ENCODE results near the gene UBE2E2. TPM values are rescaled to one million over a fixed set of nuclear protein-coding genes. Genes with fewer than 3 reads are reported as not detected.

UBE2E2 gene
- total RNA-seq, 1 donor from 2014 or later, result 50.8 TPM

DNA sequence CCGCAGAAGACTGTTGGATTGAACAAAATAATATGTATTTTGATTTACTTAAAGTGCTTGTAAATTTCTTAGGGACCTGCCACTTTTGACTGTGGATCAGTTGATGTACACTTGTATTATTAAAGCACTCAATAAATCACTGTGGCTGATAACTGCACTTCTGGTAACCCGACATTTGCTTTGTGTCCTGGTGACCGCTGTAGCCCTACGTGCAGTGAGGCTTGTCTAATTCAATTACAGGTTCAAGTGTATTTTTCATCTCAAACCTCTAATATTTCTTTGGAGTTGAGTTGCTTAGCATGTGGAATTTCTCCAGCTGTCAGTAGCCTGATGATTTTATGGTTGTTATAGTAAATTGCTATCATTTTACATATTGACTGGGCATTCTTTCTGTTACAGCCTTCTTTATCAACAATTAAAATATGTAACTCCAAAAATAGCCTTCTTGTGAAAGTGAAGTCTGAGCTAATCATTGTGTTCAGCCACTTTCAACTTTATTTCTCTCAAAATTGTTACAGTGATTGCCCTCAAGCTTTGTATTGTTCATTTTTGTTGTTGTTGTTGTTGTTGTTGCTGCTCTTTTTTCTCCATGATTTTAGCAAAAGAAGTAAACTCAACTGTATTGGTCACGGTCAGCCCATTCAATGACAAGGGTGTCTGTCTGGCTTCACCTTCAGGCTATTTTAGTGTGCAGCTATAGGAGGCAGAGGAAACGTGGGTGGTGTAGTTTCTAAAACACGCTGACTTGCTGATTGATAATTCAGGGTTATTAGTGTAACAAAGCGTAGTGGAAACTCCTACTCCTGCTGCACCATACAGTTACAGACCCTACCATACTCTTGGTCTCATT is 387.5 kb downstream of the UBE2E2 start:
- no peaks in the 10 kb centered on the region for H3K36me3 ChIP-seq
- TF ChIP-seq, protein P1, sequence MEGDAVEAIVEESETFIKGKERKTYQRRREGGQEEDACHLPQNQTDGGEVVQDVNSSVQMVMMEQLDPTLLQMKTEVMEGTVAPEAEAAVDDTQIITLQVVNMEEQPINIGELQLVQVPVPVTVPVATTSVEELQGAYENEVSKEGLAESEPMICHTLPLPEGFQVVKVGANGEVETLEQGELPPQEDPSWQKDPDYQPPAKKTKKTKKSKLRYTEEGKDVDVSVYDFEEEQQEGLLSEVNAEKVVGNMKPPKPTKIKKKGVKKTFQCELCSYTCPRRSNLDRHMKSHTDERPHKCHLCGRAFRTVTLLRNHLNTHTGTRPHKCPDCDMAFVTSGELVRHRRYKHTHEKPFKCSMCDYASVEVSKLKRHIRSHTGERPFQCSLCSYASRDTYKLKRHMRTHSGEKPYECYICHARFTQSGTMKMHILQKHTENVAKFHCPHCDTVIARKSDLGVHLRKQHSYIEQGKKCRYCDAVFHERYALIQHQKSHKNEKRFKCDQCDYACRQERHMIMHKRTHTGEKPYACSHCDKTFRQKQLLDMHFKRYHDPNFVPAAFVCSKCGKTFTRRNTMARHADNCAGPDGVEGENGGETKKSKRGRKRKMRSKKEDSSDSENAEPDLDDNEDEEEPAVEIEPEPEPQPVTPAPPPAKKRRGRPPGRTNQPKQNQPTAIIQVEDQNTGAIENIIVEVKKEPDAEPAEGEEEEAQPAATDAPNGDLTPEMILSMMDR (IDR thresholded peaks at IDR 0.05), result no peak
- H3K4me3 ChIP-seq, result no peak overlapping the region
- no peaks in the 10 kb centered on the region for H3K4me1 ChIP-seq
- intact Hi-C loops (cut with DNase I), result no loop called here
- ATAC-seq (no peak), DNase-seq (no peak)
- H3K27me3 ChIP-seq (ENCODE audit: low read depth), result no peaks in the 10 kb centered on the region
- no peaks in the 10 kb centered on the region for H3K9me3 ChIP-seq
- H3K27ac ChIP-seq, result no peak overlapping the region

DNA sequence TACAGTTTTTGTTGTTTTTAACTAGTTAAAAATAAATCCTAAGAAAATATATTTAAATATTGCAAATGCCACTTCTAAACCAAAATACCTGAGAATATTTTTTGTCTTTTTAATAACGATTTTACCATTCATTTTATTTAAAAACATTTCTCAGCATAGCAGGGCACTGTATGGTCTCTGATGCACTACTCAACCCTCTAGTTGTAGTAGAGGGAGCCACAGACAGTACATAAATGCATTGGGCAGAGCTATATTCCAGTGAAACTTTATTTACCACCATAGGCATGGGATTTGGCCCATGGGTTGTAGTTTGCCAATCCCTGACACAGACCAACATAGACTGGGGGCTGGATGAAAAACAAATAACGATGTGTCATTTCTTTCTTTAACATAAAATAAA is 388.2 kb downstream of the UBE2E2 start:
- Histone ChIP-seq H3K9me3 (peaks cover 1% of the 10 kb centered on the region), H3K4me1 (no peaks in the 10 kb centered on the region), H3K27me3 (ENCODE audit: low read depth) (no peaks in the 10 kb centered on the region), H3K27ac (no peak overlapping the region), H3K4me3 (no peak overlapping the region), H3K36me3 (no peaks in the 10 kb centered on the region)
- intact Hi-C loops (cut with DNase I), result no loop called here
- ATAC-seq, result no peak
- DNase-seq, result no peak
- TF ChIP-seq, protein P1 (IDR thresholded peaks at IDR 0.05), result no peak

- Histone ChIP-seq H3K4me3 (no peak overlapping the region), H3K4me1 (no peaks in the 10 kb centered on the region), H3K27me3 (ENCODE audit: low read depth) (no peaks in the 10 kb centered on the region), H3K9me3 (peaks cover 5% of the 10 kb centered on the region), H3K36me3 (no peaks in the 10 kb centered on the region), H3K27ac (no peak overlapping the region)
- intact Hi-C loops (cut with DNase I), result no loop called here
- DNase-seq (no peak), ATAC-seq (no peak)
- TF ChIP-seq, protein P1 (IDR thresholded peaks at IDR 0.05), result no peak
Observed at GRCh38 chr3:23592961-23593931, 390.1 kb downstream of the UBE2E2 start.

DNA sequence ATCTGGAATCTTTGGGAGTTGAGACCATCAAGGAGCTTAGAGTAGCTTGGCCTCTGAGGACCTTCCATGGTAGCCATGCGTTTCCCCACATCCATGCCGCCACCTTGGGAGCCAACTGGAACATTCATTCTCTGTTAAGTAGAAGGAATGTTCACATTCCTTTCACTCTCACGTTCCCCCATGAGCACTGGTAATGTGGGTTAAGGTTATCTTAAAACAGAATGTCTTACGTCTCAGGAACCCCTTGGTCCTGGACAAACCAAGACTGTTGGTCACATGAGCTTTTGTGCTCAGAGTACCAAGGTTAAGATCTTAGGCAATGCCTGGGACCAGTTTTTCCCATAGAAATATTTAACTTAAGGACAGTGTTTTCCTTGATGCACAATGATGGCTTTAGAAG is 390.9 kb downstream of the UBE2E2 start:
- ATAC-seq (no peak), DNase-seq (no peak)
- intact Hi-C loops (cut with DNase I), result no loop called here
- Histone ChIP-seq H3K27ac (no peak overlapping the region), H3K4me1 (no peaks in the 10 kb centered on the region), H3K36me3 (no peaks in the 10 kb centered on the region), H3K4me3 (no peak overlapping the region), H3K27me3 (ENCODE audit: low read depth) (no peaks in the 10 kb centered on the region), H3K9me3 (peaks cover 5% of the 10 kb centered on the region)
- TF ChIP-seq, protein P1 (IDR thresholded peaks at IDR 0.05), result no peak

GRCh38 chr3:23594894-23595670 is 392.0 kb downstream of the UBE2E2 start:
- intact Hi-C loops (cut with DNase I), result no loop called here
- Histone ChIP-seq H3K9me3 (peaks cover 5% of the 10 kb centered on the region), H3K27me3 (ENCODE audit: low read depth) (no peaks in the 10 kb centered on the region), H3K4me3 (no peak overlapping the region), H3K36me3 (no peaks in the 10 kb centered on the region), H3K4me1 (no peaks in the 10 kb centered on the region), H3K27ac (no peak overlapping the region)
- TF ChIP-seq, protein P1 (IDR thresholded peaks at IDR 0.05), result no peak
- ATAC-seq, result no peak
- no peak for DNase-seq

Measured in lower lobe of right lung (tissue), 2 donors.